ENCODE measurements around the gene DTNBP1.

Gene DTNBP1

GRCh38 chr6:15500078-15500740 is 162.6 kb downstream of the DTNBP1 start:
- Histone ChIP-seq H3K4me1 (ENCODE audit: control insufficient read depth, insufficient read depth, low read length) (peaks cover 36% of the 10 kb centered on the region), H3K4me3 (ENCODE audit: low read length in 2 of 2) (no peak overlapping the region), H3K36me3 (ENCODE audit: control insufficient read depth in 2 of 2, insufficient read depth in 2 of 2, low read length in 2 of 2) (peaks cover 7 to 12% of the 10 kb centered on the region in 2 donors), H3K27ac (ENCODE audit: low read length) (no peak overlapping the region), H3K9me3 (ENCODE audit: control insufficient read depth in 2 of 2, low read length in 2 of 2) (no peaks in the 10 kb centered on the region), H3K27me3 (ENCODE audit: control insufficient read depth in 1 of 2, insufficient read depth in 2 of 2, low read length in 2 of 2) (no peaks in the 10 kb centered on the region), H3K9ac (ENCODE audit: low read length in 2 of 2) (no peak overlapping the region)

GRCh38 chr6:15499591-15499990 is 163.2 kb downstream of the DTNBP1 start:
- peaks cover 31% of the 10 kb centered on the region for H3K4me1 ChIP-seq (ENCODE audit: control insufficient read depth, insufficient read depth, low read length)
- H3K27me3 ChIP-seq (ENCODE audit: control insufficient read depth in 1 of 2, insufficient read depth in 2 of 2, low read length in 2 of 2), result no peaks in the 10 kb centered on the region
- no peak overlapping the region for H3K4me3 ChIP-seq (ENCODE audit: low read length in 2 of 2)
- H3K9me3 ChIP-seq (ENCODE audit: control insufficient read depth in 2 of 2, low read length in 2 of 2), result no peaks in the 10 kb centered on the region
- no peak overlapping the region for H3K9ac ChIP-seq (ENCODE audit: low read length in 2 of 2)
- peaks cover 7 to 12% of the 10 kb centered on the region in 2 donors for H3K36me3 ChIP-seq (ENCODE audit: control insufficient read depth in 2 of 2, insufficient read depth in 2 of 2, low read length in 2 of 2)
- H3K27ac ChIP-seq (ENCODE audit: low read length), result no peak overlapping the region

- Histone ChIP-seq H3K27ac (ENCODE audit: low read length) (no peak overlapping the region), H3K27me3 (ENCODE audit: control insufficient read depth in 1 of 2, insufficient read depth in 2 of 2, low read length in 2 of 2) (no peaks in the 10 kb centered on the region), H3K36me3 (ENCODE audit: control insufficient read depth in 2 of 2, insufficient read depth in 2 of 2, low read length in 2 of 2) (peaks cover 7 to 12% of the 10 kb centered on the region in 2 donors), H3K9me3 (ENCODE audit: control insufficient read depth in 2 of 2, low read length in 2 of 2) (no peaks in the 10 kb centered on the region), H3K9ac (ENCODE audit: low read length in 2 of 2) (no peak overlapping the region), H3K4me3 (ENCODE audit: low read length in 2 of 2) (no peak overlapping the region), H3K4me1 (ENCODE audit: control insufficient read depth, insufficient read depth, low read length) (peaks cover 26% of the 10 kb centered on the region)
These were observed 163.7 kb downstream of the DTNBP1 start for GRCh38 chr6:15499125-15499524.

- no peak overlapping the region for H3K27ac ChIP-seq (ENCODE audit: low read length)
- H3K4me3 ChIP-seq (ENCODE audit: low read length in 2 of 2), result no peak overlapping the region
- no peaks in the 10 kb centered on the region for H3K27me3 ChIP-seq (ENCODE audit: control insufficient read depth in 1 of 2, insufficient read depth in 2 of 2, low read length in 2 of 2)
- peaks cover 7 to 12% of the 10 kb centered on the region in 2 donors for H3K36me3 ChIP-seq (ENCODE audit: control insufficient read depth in 2 of 2, insufficient read depth in 2 of 2, low read length in 2 of 2)
- no peak overlapping the region for H3K9ac ChIP-seq (ENCODE audit: low read length in 2 of 2)
- no peaks in the 10 kb centered on the region for H3K9me3 ChIP-seq (ENCODE audit: control insufficient read depth in 2 of 2, low read length in 2 of 2)
- H3K4me1 ChIP-seq (ENCODE audit: control insufficient read depth, insufficient read depth, low read length), result peaks cover 23% of the 10 kb centered on the region
These were observed 164.2 kb downstream of the DTNBP1 start for GRCh38 chr6:15498640-15499039.

GRCh38 chr6:15496345-15497131 is 166.3 kb downstream of the DTNBP1 start:
- Histone ChIP-seq H3K9me3 (ENCODE audit: control insufficient read depth in 2 of 2, low read length in 2 of 2) (no peaks in the 10 kb centered on the region), H3K4me1 (ENCODE audit: control insufficient read depth, insufficient read depth, low read length) (peaks cover 12% of the 10 kb centered on the region), H3K27me3 (ENCODE audit: control insufficient read depth in 1 of 2, insufficient read depth in 2 of 2, low read length in 2 of 2) (no peaks in the 10 kb centered on the region), H3K4me3 (ENCODE audit: low read length in 2 of 2) (no peak overlapping the region), H3K27ac (ENCODE audit: low read length) (no peak overlapping the region), H3K36me3 (ENCODE audit: control insufficient read depth in 2 of 2, insufficient read depth in 2 of 2, low read length in 2 of 2) (peaks cover 7 to 10% of the 10 kb centered on the region in 2 donors), H3K9ac (ENCODE audit: low read length in 2 of 2) (no peak overlapping the region)

GRCh38 chr6:15495375-15495901 is 167.4 kb downstream of the DTNBP1 start:
- Histone ChIP-seq H3K4me1 (ENCODE audit: control insufficient read depth, insufficient read depth, low read length) (peaks cover 15% of the 10 kb centered on the region), H3K9me3 (ENCODE audit: control insufficient read depth in 2 of 2, low read length in 2 of 2) (no peaks in the 10 kb centered on the region), H3K36me3 (ENCODE audit: control insufficient read depth in 2 of 2, insufficient read depth in 2 of 2, low read length in 2 of 2) (peaks cover 2 to 4% of the 10 kb centered on the region in 2 donors), H3K9ac (ENCODE audit: low read length in 2 of 2) (no peak overlapping the region), H3K27ac (ENCODE audit: low read length) (no peak overlapping the region), H3K4me3 (ENCODE audit: low read length in 2 of 2) (no peak overlapping the region), H3K27me3 (ENCODE audit: control insufficient read depth in 1 of 2, insufficient read depth in 2 of 2, low read length in 2 of 2) (no peaks in the 10 kb centered on the region)

GRCh38 chr6:15493437-15494168 is 169.2 kb downstream of the DTNBP1 start:
- H3K27me3 ChIP-seq (ENCODE audit: control insufficient read depth in 1 of 2, insufficient read depth in 2 of 2, low read length in 2 of 2), result no peaks in the 10 kb centered on the region
- H3K4me1 ChIP-seq (ENCODE audit: control insufficient read depth, insufficient read depth, low read length), result peaks cover 13% of the 10 kb centered on the region
- peaks cover 8% of the 10 kb centered on the region in 2 donors for H3K36me3 ChIP-seq (ENCODE audit: control insufficient read depth in 2 of 2, insufficient read depth in 2 of 2, low read length in 2 of 2)
- H3K9me3 ChIP-seq (ENCODE audit: control insufficient read depth in 2 of 2, low read length in 2 of 2), result no peaks in the 10 kb centered on the region
- H3K27ac ChIP-seq (ENCODE audit: low read length), result no peak overlapping the region
- no peak overlapping the region for H3K9ac ChIP-seq (ENCODE audit: low read length in 2 of 2)
- H3K4me3 ChIP-seq (ENCODE audit: low read length in 2 of 2), result no peak overlapping the region

- Histone ChIP-seq H3K4me3 (ENCODE audit: low read length in 2 of 2) (no peak overlapping the region), H3K36me3 (ENCODE audit: control insufficient read depth in 2 of 2, insufficient read depth in 2 of 2, low read length in 2 of 2) (peaks cover 16 to 22% of the 10 kb centered on the region in 2 donors)
These were observed 170.9 kb downstream of the DTNBP1 start for GRCh38 chr6:15491986-15492269.

GRCh38 chr6:15491255-15491985 is 171.4 kb downstream of the DTNBP1 start:
- no peak overlapping the region for H3K9ac ChIP-seq (ENCODE audit: low read length in 2 of 2)

More at GRCh38 chr6:15491986-15492269, 170.9 kb downstream of the DTNBP1 start:
- Histone ChIP-seq H3K9ac (ENCODE audit: low read length in 2 of 2) (no peak overlapping the region), H3K27ac (ENCODE audit: low read length) (no peak overlapping the region), H3K4me1 (ENCODE audit: control insufficient read depth, insufficient read depth, low read length) (peaks cover 12% of the 10 kb centered on the region), H3K27me3 (ENCODE audit: control insufficient read depth in 1 of 2, insufficient read depth in 2 of 2, low read length in 2 of 2) (no peaks in the 10 kb centered on the region), H3K9me3 (ENCODE audit: control insufficient read depth in 2 of 2, low read length in 2 of 2) (no peaks in the 10 kb centered on the region)

More at GRCh38 chr6:15491255-15491985, 171.4 kb downstream of the DTNBP1 start:
- H3K9me3 ChIP-seq (ENCODE audit: control insufficient read depth in 2 of 2, low read length in 2 of 2), result no peaks in the 10 kb centered on the region
- no peaks in the 10 kb centered on the region for H3K27me3 ChIP-seq (ENCODE audit: control insufficient read depth in 1 of 2, insufficient read depth in 2 of 2, low read length in 2 of 2)
- H3K4me1 ChIP-seq (ENCODE audit: control insufficient read depth, insufficient read depth, low read length), result peaks cover 12% of the 10 kb centered on the region
- no peak overlapping the region for H3K27ac ChIP-seq (ENCODE audit: low read length)
- no peak overlapping the region for H3K4me3 ChIP-seq (ENCODE audit: low read length in 2 of 2)
- H3K36me3 ChIP-seq (ENCODE audit: control insufficient read depth in 2 of 2, insufficient read depth in 2 of 2, low read length in 2 of 2), result peaks cover 12 to 22% of the 10 kb centered on the region in 2 donors

Data from stomach smooth muscle (tissue), 2 donors.